Neural progenitor cell (in vitro differentiated cells): ENCODE results near the gene SRBD1. TPM values are rescaled to one million over a fixed set of nuclear protein-coding genes. Genes with fewer than 3 reads are reported as not detected.

Experiments
- DNase-seq: peaks from one replicate; pipeline ENCODE4 v3.0.0-alpha.2; 2016; ENCODE audit warnings: low spot score
- H2AFZ ChIP-seq: fragments of 200-600 bp; sonication (generic); replicated peaks from 2 replicates; pipeline ENCODE4 v1.6.1; 2016; ENCODE audit warnings: antibody characterized with exemption
- H3F3A ChIP-seq: fragments of 200-600 bp; sonication (generic); 2 replicates; pipeline ENCODE4 v1.6.1; 2016; ENCODE audit warnings: antibody characterized with exemption, low read depth
- H3K27ac ChIP-seq: fragments of 200-600 bp; sonication (generic); 2 replicates; pipeline ENCODE4 v1.5.1; 2016; ENCODE audit warnings: mild to moderate bottlenecking
- H3K27me3 ChIP-seq: fragments of 200-600 bp; sonication (generic); 2 replicates; pipeline ENCODE4 v1.6.1; 2016; ENCODE audit warnings: mild to moderate bottlenecking, moderate library complexity
- H3K36me3 ChIP-seq: fragments of 200-600 bp; sonication (generic); 2 replicates; pipeline ENCODE4 v1.5.1; 2016
- H3K4me1 ChIP-seq: fragments of 200-600 bp; sonication (generic); 2 replicates; pipeline ENCODE4 v1.6.1; 2016; ENCODE audit warnings: mixed run types
- H3K4me2 ChIP-seq: fragments of 200-600 bp; sonication (generic); 2 replicates; pipeline ENCODE4 v1.6.1; 2016
- H3K4me3 ChIP-seq: fragments of 200-600 bp; sonication (generic); 2 replicates; pipeline ENCODE4 v1.5.1; 2016
- H3K79me2 ChIP-seq: fragments of 200-600 bp; sonication (generic); 2 replicates; pipeline ENCODE4 v1.6.1; 2016; ENCODE audit warnings: low read depth
- H3K9ac ChIP-seq: fragments of 200-600 bp; sonication (generic); 2 replicates; pipeline ENCODE4 v1.6.1; 2016
- H3K9me3 ChIP-seq: fragments of 200-600 bp; sonication (generic); 2 replicates; pipeline ENCODE4 v1.5.1; 2016; ENCODE audit warnings: low read depth
- H4K20me1 ChIP-seq: fragments of 200-600 bp; sonication (generic); 2 replicates; pipeline ENCODE4 v1.6.1; 2016; ENCODE audit warnings: low read depth
- H3K27ac Mint-ChIP-seq: 3 replicates; pipeline ENCODE4 v1.8.0; 2021; ENCODE audit warnings: mixed read lengths
- H3K27me3 Mint-ChIP-seq: 2 replicates; pipeline ENCODE4 v1.8.0; 2022; ENCODE audit warnings: low read depth, mild to moderate bottlenecking, inconsistent platforms, moderate library complexity, mixed read lengths; ENCODE audit not compliant: insufficient read depth
- H3K36me3 Mint-ChIP-seq: 3 replicates; pipeline ENCODE4 v1.8.0; 2021; ENCODE audit warnings: mixed read lengths
- H3K4me1 Mint-ChIP-seq: 3 replicates; pipeline ENCODE4 v1.8.0; 2021; ENCODE audit warnings: mixed read lengths
- H3K4me3 Mint-ChIP-seq: 3 replicates; pipeline ENCODE4 v1.8.0; 2021; ENCODE audit warnings: mild to moderate bottlenecking, moderate library complexity, mixed read lengths
- H3K9me3 Mint-ChIP-seq: 3 replicates; pipeline ENCODE4 v1.8.0; 2020; ENCODE audit warnings: mixed read lengths
- CTCF ChIP-seq: fragments of 200-600 bp; sonication (generic); IDR thresholded peaks from 2 replicates; pipeline ENCODE4 v1.5.1; 2017; ENCODE audit warnings: antibody characterized with exemption, mild to moderate bottlenecking
- EZH2 ChIP-seq: fragments of 200-600 bp; sonication (generic); IDR thresholded peaks from 2 replicates; pipeline ENCODE4 v1.6.1; 2017; ENCODE audit warnings: antibody characterized with exemption, mild to moderate bottlenecking, moderate library complexity
- EZH2phosphoT487 ChIP-seq: fragments of 200-600 bp; sonication (generic); IDR thresholded peaks from 2 replicates; pipeline ENCODE4 v1.6.1; 2017; ENCODE audit warnings: antibody characterized with exemption
- total RNA-seq: library from RNA; depleted of rRNA; stranded (reverse); fragments of >200 nt; gene quantifications from 2 replicates; pipeline ENCODE4 v1.2.3, GENCODE V29; 2015; ENCODE audit warnings: low replicate concordance

Gene SRBD1
- total RNA-seq, 1 donor from 2014 or later: 37.2 TPM

DNA sequence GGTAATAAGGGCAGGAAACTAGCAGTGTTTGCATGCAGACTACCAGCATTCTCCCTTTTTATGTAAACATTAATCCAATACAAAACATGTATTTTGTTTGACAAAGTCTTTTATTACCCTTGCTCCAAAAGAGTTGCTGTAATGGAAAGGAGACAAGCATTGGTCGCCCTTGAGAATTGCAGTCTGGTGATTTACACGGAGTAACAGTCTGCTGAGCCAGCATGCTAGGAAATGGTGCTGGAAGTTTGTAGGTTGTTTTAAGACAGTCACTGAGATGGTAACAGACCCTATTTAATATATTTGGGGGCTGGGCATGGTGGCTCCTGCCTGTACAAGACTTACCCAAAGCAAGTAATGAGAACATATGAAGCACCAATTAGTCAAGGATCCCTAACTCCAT is 37.6 kb upstream of the SRBD1 start:
- Histone ChIP-seq H3K9ac (no peak overlapping the region), H4K20me1 (peaks cover 7% of the 10 kb centered on the region), H3K4me2 (no peak overlapping the region), H3K4me1 (peaks cover 13% of the 10 kb centered on the region), H3K9me3 (no peaks in the 10 kb centered on the region), H3K27ac (no peak overlapping the region), H2AFZ (no peak overlapping the region), H3K36me3 (no peaks in the 10 kb centered on the region), H3K79me2 (no peaks in the 10 kb centered on the region), H3K27me3 (peaks cover 88% of the 10 kb centered on the region), H3F3A (peaks cover 21% of the 10 kb centered on the region), H3K4me3 (no peak overlapping the region)
- H3K4me1 Mint-ChIP-seq: peaks cover 31% of the 10 kb centered on the region
- no peak overlapping the region for H3K27ac Mint-ChIP-seq
- no peaks in the 10 kb centered on the region for H3K36me3 Mint-ChIP-seq
- TF ChIP-seq EZH2 (no peak), CTCF (no peak), EZH2phosphoT487 (no peak)
- peaks cover 29% of the 10 kb centered on the region for H3K27me3 Mint-ChIP-seq
- H3K4me3 Mint-ChIP-seq: peak overlapping the region; percentile 21
- no peaks in the 10 kb centered on the region for H3K9me3 Mint-ChIP-seq
- DNase-seq: no peak

GRCh38 chr2:45647986-45648520 is 37.0 kb upstream of the SRBD1 start:
- no peaks in the 10 kb centered on the region for H3K79me2 ChIP-seq
- Mint-ChIP-seq H3K9me3 (no peaks in the 10 kb centered on the region), H3K27ac (no peak overlapping the region), H3K27me3 (peaks cover 29% of the 10 kb centered on the region), H3K36me3 (no peaks in the 10 kb centered on the region), H3K4me1 (peaks cover 29% of the 10 kb centered on the region), H3K4me3 (peak overlapping the region; percentile 61)
- H3K4me1 ChIP-seq: peaks cover 13% of the 10 kb centered on the region
- H3K4me2 ChIP-seq: no peak overlapping the region
- H3K36me3 ChIP-seq: no peaks in the 10 kb centered on the region
- H3K27ac ChIP-seq: no peak overlapping the region
- H3K4me3 ChIP-seq: no peak overlapping the region
- H2AFZ ChIP-seq: no peak overlapping the region
- DNase-seq: no peak
- H3K9ac ChIP-seq: no peak overlapping the region
- no peaks in the 10 kb centered on the region for H3K9me3 ChIP-seq
- peaks cover 88% of the 10 kb centered on the region for H3K27me3 ChIP-seq
- TF ChIP-seq EZH2: no peak
- H3F3A ChIP-seq: peaks cover 21% of the 10 kb centered on the region
- peaks cover 7% of the 10 kb centered on the region for H4K20me1 ChIP-seq

DNA sequence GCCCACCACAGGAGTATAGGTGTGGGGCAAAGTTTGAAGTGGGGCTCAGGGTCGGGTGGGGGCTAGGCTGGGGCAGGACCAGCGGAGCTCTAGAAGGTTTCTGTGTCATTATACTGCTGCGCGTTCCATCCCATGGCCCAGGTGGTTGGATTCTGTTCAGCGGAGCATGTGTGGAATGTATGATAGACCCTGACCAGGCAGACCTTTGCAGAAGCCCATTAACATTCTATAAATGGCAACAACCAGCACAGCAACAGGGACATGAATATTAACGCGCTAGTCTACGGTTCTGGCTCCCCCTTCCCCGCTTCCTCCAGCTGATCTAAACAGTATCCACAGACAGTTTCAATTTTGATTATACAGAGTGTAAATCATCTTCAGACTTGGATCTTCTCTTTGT is 36.3 kb upstream of the SRBD1 start:
- Histone ChIP-seq H3K79me2 (no peaks in the 10 kb centered on the region), H2AFZ (no peak overlapping the region), H3K27ac (no peak overlapping the region), H3K36me3 (no peaks in the 10 kb centered on the region), H3K4me3 (no peak overlapping the region), H3F3A (peaks cover 21% of the 10 kb centered on the region), H3K4me1 (peaks cover 7% of the 10 kb centered on the region), H3K27me3 (peaks cover 88% of the 10 kb centered on the region), H3K9me3 (no peaks in the 10 kb centered on the region), H3K9ac (no peak overlapping the region), H4K20me1 (peaks cover 7% of the 10 kb centered on the region), H3K4me2 (no peak overlapping the region)
- no peak overlapping the region for H3K4me3 Mint-ChIP-seq
- H3K9me3 Mint-ChIP-seq: no peaks in the 10 kb centered on the region
- no peak for TF ChIP-seq EZH2phosphoT487
- TF ChIP-seq EZH2: no peak
- no peak for TF ChIP-seq CTCF
- H3K4me1 Mint-ChIP-seq: peaks cover 24% of the 10 kb centered on the region
- peaks cover 24% of the 10 kb centered on the region for H3K27me3 Mint-ChIP-seq
- no peaks in the 10 kb centered on the region for H3K36me3 Mint-ChIP-seq
- no peak overlapping the region for H3K27ac Mint-ChIP-seq
- no peak for DNase-seq

DNA sequence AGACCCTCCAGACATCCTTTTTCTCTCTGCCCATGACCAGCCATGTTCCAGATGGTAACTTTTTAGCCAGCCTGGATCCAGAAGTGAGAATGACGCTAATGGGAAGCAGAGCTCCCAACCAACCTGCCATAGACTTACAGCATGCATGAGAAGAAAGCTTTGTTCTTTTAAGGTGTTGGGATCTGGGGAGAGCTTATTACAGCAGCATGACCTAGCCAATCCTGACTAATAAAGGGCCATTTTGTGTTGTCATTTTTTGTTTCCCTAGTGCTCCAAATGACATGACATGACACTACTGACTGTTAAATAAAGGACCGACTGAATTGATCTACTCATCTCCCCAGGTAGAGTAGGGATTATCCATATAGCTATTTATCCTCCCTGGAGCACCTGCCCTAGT is 35.2 kb upstream of the SRBD1 start:
- no peak overlapping the region for H3K4me3 Mint-ChIP-seq
- peaks cover 88% of the 10 kb centered on the region for H3K27me3 ChIP-seq
- no peaks in the 10 kb centered on the region for H3K79me2 ChIP-seq

More for the DNA sequence above, 35.2 kb upstream of the SRBD1 start:
- Histone ChIP-seq H4K20me1 (peaks cover 7% of the 10 kb centered on the region), H3K36me3 (no peaks in the 10 kb centered on the region), H3K4me3 (no peak overlapping the region), H3K4me1 (peaks cover 7% of the 10 kb centered on the region), H3K4me2 (no peak overlapping the region), H3K27ac (no peak overlapping the region), H3F3A (peaks cover 17% of the 10 kb centered on the region), H2AFZ (no peak overlapping the region), H3K9me3 (no peaks in the 10 kb centered on the region), H3K9ac (no peak overlapping the region)
- Mint-ChIP-seq H3K9me3 (no peaks in the 10 kb centered on the region), H3K27me3 (peaks cover 23% of the 10 kb centered on the region), H3K36me3 (no peaks in the 10 kb centered on the region), H3K4me1 (peaks cover 20% of the 10 kb centered on the region), H3K27ac (no peak overlapping the region)
- TF ChIP-seq CTCF: no peak
- no peak for TF ChIP-seq EZH2
- TF ChIP-seq EZH2phosphoT487: no peak
- DNase-seq: no peak
